ENCODE measurements around the gene PSD2.

GRCh38 chr5:139878093-139878492, 82.5 kb downstream of the PSD2 start:
- TF ChIP-seq CTCF (IDR thresholded peaks at IDR 0.05; ENCODE audit: low read depth, low read length), result no peak
- TF ChIP-seq EZH2phosphoT487 (IDR thresholded peaks at IDR 0.05; ENCODE audit: low read depth), result no peak

Data from OCI-LY3 (cell line).